Fibroblast of pulmonary artery (primary cell): ENCODE data around the gene HPX.
A peak's percentile ranks its signal among the peaks of the same experiment; 100 is the strongest.

Source experiments
- DNase-seq: peaks from one replicate; pipeline ENCODE4 v3.0.0-alpha.2; 2010; ENCODE audit warnings: low read depth
- H3K4me3 ChIP-seq: replicated peaks from 2 replicates; pipeline ENCODE4 v1.5.1; 2011; ENCODE audit warnings: low read depth, mild to moderate bottlenecking, control low read depth, low read length, moderate library complexity
- CTCF ChIP-seq: IDR thresholded peaks from 2 replicates; pipeline ENCODE4 v1.5.1; 2011; ENCODE audit warnings: mild to moderate bottlenecking, control low read depth, low read length, inconsistent platforms; ENCODE audit errors: missing control alignments

HPX gene

GRCh38 chr11:6391537-6392134 lies 49.2 kb downstream of the HPX start:
- H3K4me3 ChIP-seq: peak overlapping the region; percentile 76
- no peak for TF ChIP-seq CTCF
- no peak for DNase-seq

- no peak for DNase-seq
- H3K4me3 ChIP-seq: peak overlapping the region; percentile 76
- no peak for TF ChIP-seq CTCF
These were observed 49.9 kb downstream of the HPX start for GRCh38 chr11:6390718-6391469.

GRCh38 chr11:6389905-6390717 lies 50.7 kb downstream of the HPX start, which contains the start of gene SMPD1:
SMPD1 (plus strand) TSS chr11:6390474; CDS start chr11:6390599, 125 bp downstream.
- TF ChIP-seq CTCF: no peak
- DNase-seq: peak; percentile 83
- peak within 1 kb of the TSS; percentile 76 for H3K4me3 ChIP-seq

GRCh38 chr11:6388748-6389147 lies 52.0 kb downstream of the HPX start:
- no peak overlapping the region for H3K4me3 ChIP-seq
- no peak for DNase-seq

GRCh38 chr11:6387811-6388599 lies 52.8 kb downstream of the HPX start:
- peak; percentile 41 for DNase-seq
- no peak overlapping the region for H3K4me3 ChIP-seq
- no peak for TF ChIP-seq CTCF

More at GRCh38 chr11:6388748-6389147, 52.0 kb downstream of the HPX start:
- no peak for TF ChIP-seq CTCF

DNA sequence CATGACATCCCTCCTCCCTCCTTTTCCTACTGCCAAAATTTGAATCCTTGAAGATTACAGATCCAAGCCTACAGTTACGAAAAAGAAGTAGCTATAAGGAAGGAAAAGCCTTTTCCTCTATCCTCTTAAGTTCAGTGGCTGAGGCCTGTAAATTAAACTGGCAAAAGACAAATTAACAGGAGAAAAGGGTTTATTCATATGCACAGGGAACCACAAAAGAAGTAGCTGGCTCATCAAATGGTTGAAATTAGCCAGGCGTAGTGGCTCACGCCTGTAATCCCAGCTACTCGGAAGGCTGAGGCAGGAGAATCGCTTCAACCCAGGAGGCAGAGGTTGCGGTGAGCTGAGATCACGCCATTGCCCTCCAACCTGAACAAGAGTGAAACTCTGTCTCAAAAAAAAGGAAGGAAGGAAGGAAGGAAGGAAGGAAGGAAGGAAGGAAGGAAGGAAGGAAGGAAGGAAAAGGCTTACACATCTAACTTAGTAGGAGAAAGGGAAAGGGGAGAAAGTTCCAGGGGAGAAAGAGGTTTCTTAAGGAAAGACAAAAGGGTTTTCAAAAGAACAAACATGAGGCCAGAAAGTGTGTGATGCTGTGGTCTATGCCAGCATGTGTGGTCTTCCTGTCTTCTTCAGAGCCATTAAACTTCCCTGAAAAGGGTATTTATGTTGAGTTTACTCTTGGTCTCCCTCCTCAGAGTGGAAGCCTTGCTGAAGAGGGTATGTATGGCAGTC lies 55.6 kb downstream of the HPX start:
- TF ChIP-seq CTCF: no peak
- no peak for DNase-seq
- H3K4me3 ChIP-seq: no peak overlapping the region
